ENCODE data around the gene DDX54. TPM values are rescaled to one million over a fixed set of nuclear protein-coding genes. Genes with fewer than 3 reads are reported as not detected.
"Not testable (repeated sequence)": the region's sequence is repeated elsewhere in the genome, so short reads cannot be mapped to it uniquely, and the experiment has no call there.

DDX54 gene
- total RNA-seq, 4 donors from 2014 or later, result 53.9 to 71.8 (median 63.9) TPM

DNA sequence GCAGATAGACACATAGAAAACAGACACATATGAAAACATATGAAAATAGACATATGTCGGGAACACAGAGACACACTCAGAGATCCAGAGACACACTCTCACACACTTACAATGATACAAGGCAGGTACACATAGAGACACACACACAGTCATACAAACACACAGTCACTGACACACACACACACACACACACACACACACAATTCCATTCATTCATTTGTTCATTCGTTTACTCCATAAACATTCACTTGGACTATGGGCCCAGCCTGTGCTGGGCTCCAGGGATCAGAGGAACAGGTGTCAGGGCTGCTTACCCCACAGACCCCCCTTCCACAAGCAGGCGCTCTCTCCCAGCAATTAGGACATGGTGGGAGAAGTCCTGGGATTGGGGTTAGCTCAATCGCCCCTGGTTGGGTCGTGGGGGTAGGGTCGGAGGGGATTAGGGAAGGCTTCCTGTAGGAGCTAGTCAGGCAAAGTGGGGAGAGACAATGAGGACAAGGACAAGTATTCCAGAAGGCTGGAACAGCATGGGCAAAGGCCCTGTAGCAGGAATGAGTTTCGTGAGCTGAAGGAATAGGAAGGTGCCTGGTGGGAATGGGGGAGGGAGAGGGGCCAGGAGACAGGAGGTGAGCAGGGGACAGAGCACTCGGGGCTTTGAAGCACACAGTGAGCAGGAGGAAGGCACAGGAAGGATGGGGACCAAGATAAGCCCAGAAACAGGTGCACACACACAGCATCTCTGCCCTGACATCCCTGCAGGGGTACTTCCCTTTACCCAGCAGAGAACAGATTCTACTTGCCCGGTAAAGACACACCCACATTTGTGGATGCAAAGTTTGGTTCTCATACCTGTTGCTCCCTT is 56.2 kb downstream of the DDX54 start:
- H3K27me3 ChIP-seq, result peaks cover 13% of the 10 kb centered on the region
- H3K27ac ChIP-seq, result no peak overlapping the region
- TF ChIP-seq CTCF (IDR thresholded peaks at IDR 0.05), result no peak
- TF ChIP-seq POLR2A (IDR thresholded peaks at IDR 0.05), result no peak
- TF ChIP-seq POLR2AphosphoS5 (IDR thresholded peaks at IDR 0.05), result no peak
- no peak for TF ChIP-seq EP300 (IDR thresholded peaks at IDR 0.05)
- 62% methylated on average over 9 of the region's 9 CpGs for whole genome bisulfite sequencing
- peaks cover 2% of the 10 kb centered on the region for H3K4me1 ChIP-seq
- no peaks in the 10 kb centered on the region for H3K36me3 ChIP-seq
- no peaks in the 10 kb centered on the region for H3K9me3 ChIP-seq
- no peak overlapping the region for H3K4me3 ChIP-seq
- no peak for DNase-seq (ENCODE audit: low spot score in 2 of 2)

DNA sequence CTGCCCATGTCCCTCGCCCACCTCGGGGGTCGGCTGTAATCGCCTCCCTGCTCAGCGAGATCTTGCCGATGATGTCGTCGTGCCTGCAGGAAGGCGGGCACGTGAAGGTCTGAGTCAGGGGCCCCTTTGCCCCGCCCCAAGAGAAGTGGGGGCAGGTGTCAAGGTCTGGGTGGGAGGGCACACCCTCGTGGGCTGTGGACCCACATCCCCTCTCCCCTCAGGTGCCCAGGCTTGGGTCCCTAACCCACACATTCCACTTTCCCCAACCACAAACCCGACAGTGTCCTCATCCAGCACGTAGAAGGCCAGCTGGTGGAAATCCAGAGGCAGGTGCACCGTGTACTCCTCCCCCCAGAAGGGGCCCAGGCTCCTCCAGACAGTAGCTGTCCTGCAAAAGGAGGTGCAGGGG is 57.5 kb downstream of the DDX54 start:
- Histone ChIP-seq H3K27me3 (peaks cover 5% of the 10 kb centered on the region), H3K36me3 (no peaks in the 10 kb centered on the region), H3K27ac (no peak overlapping the region), H3K4me1 (peaks cover 2% of the 10 kb centered on the region), H3K9me3 (no peaks in the 10 kb centered on the region), H3K4me3 (no peak overlapping the region)
- no peak for TF ChIP-seq POLR2AphosphoS5 (IDR thresholded peaks at IDR 0.05)
- 80% methylated on average over 2 of the region's 15 CpGs for WGBS
- DNase-seq (ENCODE audit: low spot score in 2 of 2), result no peak

- Histone ChIP-seq H3K36me3 (no peaks in the 10 kb centered on the region), H3K27me3 (peaks cover 16% of the 10 kb centered on the region), H3K4me1 (no peaks in the 10 kb centered on the region), H3K4me3 (no peak overlapping the region), H3K27ac (no peak overlapping the region), H3K9me3 (no peaks in the 10 kb centered on the region)
- TF ChIP-seq POLR2A (IDR thresholded peaks at IDR 0.05), result no peak
- TF ChIP-seq EP300 (IDR thresholded peaks at IDR 0.05), result no peak
- 74% methylated on average over 3 of the region's 3 CpGs for WGBS
- no peak for DNase-seq (ENCODE audit: low spot score in 2 of 2)
Observed at GRCh38 chr12:113120670-113121370, 64.5 kb downstream of the DDX54 start.

GRCh38 chr12:113119980-113120669 is 65.2 kb downstream of the DDX54 start:
- H3K4me1 ChIP-seq, result no peaks in the 10 kb centered on the region
- WGBS, result 45% methylated on average over 4 of the region's 4 CpGs
- H3K27me3 ChIP-seq, result peaks cover 16% of the 10 kb centered on the region
- H3K9me3 ChIP-seq, result no peaks in the 10 kb centered on the region
- H3K36me3 ChIP-seq, result no peaks in the 10 kb centered on the region
- no peak overlapping the region for H3K27ac ChIP-seq
- no peak for DNase-seq (ENCODE audit: low spot score in 2 of 2)
- TF ChIP-seq EP300 (IDR thresholded peaks at IDR 0.05) (no peak), CTCF (IDR thresholded peaks at IDR 0.05) (no peak), POLR2A (IDR thresholded peaks at IDR 0.05) (no peak), POLR2AphosphoS5 (IDR thresholded peaks at IDR 0.05) (no peak)
- no peak overlapping the region for H3K4me3 ChIP-seq

- TF ChIP-seq POLR2AphosphoS5 (IDR thresholded peaks at IDR 0.05), result no peak
- TF ChIP-seq EP300 (IDR thresholded peaks at IDR 0.05), result no peak
- TF ChIP-seq POLR2A (IDR thresholded peaks at IDR 0.05), result no peak
- no peak for TF ChIP-seq CTCF (IDR thresholded peaks at IDR 0.05)
- Histone ChIP-seq H3K27me3 (peaks cover 20% of the 10 kb centered on the region), H3K36me3 (no peaks in the 10 kb centered on the region), H3K4me3 (no peak overlapping the region), H3K4me1 (no peaks in the 10 kb centered on the region), H3K27ac (no peak overlapping the region), H3K9me3 (no peaks in the 10 kb centered on the region)
- 94% methylated on average over 1 of the region's 1 CpG for WGBS
- DNase-seq (ENCODE audit: low spot score in 2 of 2), result no peak
Observed at GRCh38 chr12:113118142-113118541, 67.1 kb downstream of the DDX54 start.

- DNase-seq (ENCODE audit: low spot score in 2 of 2); H3K9me3 ChIP-seq; H3K27ac ChIP-seq; H3K36me3 ChIP-seq; H3K4me1 ChIP-seq; H3K4me3 ChIP-seq: not testable (repeated sequence)
- WGBS, result 55% methylated on average over 8 of the region's 8 CpGs
- H3K27me3 ChIP-seq, result peaks cover 20% of the 10 kb centered on the region
Observed at GRCh38 chr12:113117684-113118083, 67.6 kb downstream of the DDX54 start.

All from suprapubic skin (tissue), 4 donors.